HCT116 (cell line): Measurements from ENCODE around the gene CUX1. TPM values are rescaled to one million over a fixed set of nuclear protein-coding genes. Genes with fewer than 3 reads are reported as not detected.

Experiments
- ATAC-seq: fragments of 200-7000 bp; cut with Tn5 transposase; 2 replicates; pipeline ENCODE4 v1.9.1; 2020; ENCODE audit warnings: mild to moderate bottlenecking, moderate library complexity
- BruUV-seq: library from RNA; stranded (reverse); fragments of 400-500 nt; replicated peaks from 2 replicates; lab custom pipeline; 2021; lab: Mats Ljungman, UMichigan
- CTCF ChIA-PET: fragments of 300-600 bp; sonication (Branson Sonifier 250); formaldehyde crosslinking; loops from one replicate; lab custom pipeline; 2021; ENCODE audit warnings: antibody characterized with exemption; lab: Charles Lee
- POLR2A ChIA-PET: fragments of 300-600, 350-600 bp; sonication (Branson Sonifier 250); formaldehyde crosslinking; loops from one replicate; lab custom pipeline; 2021; ENCODE audit warnings: antibody characterized with exemption; lab: Charles Lee
- RAD21 ChIA-PET, 2 experiments: fragments of 300-600 bp; sonication (Branson Sonifier 250); formaldehyde crosslinking; loops; one replicate each; lab custom pipeline; 2023; ENCODE audit warnings: low total read pairs in 2 of 2; ENCODE audit not compliant: uncharacterized antibody in 2 of 2, unreplicated experiment in 2 of 2, low non-redundant PET in 1 of 2; lab: Charles Lee
- DNase-seq: peaks from one replicate; pipeline ENCODE4 v3.0.0-alpha.2; 2010; ENCODE audit warnings: low read depth, low spot score
- H2AFZ ChIP-seq: fragments of 200-600 bp; shearing (Covaris generic), sonication (generic); 2 replicates; pipeline ENCODE4 v1.6.1; 2017; ENCODE audit warnings: low read depth, mixed run types, mixed read lengths, antibody characterized with exemption, low read length; ENCODE audit not compliant: poor library complexity, severe bottlenecking
- H3K27ac ChIP-seq: 2 replicates; pipeline ENCODE4 v1.5.1; 2012; ENCODE audit warnings: low read depth, low read length
- H3K27me3 ChIP-seq: fragments of 200-600 bp; sonication (generic); 2 replicates; pipeline ENCODE4 v1.6.1; 2016; ENCODE audit warnings: mixed run types, low read length, mixed read lengths; ENCODE audit not compliant: insufficient read depth
- H3K36me3 ChIP-seq, 2 experiments: fragments of 200-500 bp in 1 of 2; fragments of 200-600 bp in 1 of 2; sonication (Bioruptor generic) in 1 of 2; sonication (generic) in 1 of 2; 2 replicates each; pipeline versions ENCODE4 v1.5.1 to v1.6.1; 2014 to 2016; ENCODE audit warnings: low read length in 2 of 2, inconsistent platforms in 1 of 2, mixed read lengths in 1 of 2, mixed run types in 1 of 2; ENCODE audit not compliant: insufficient read depth in 2 of 2, control insufficient read depth in 1 of 2
- H3K4me1 ChIP-seq, 2 experiments: fragments of 200-600 bp in 1 of 2; sonication (generic) in 1 of 2; 2 replicates each; pipeline versions ENCODE4 v1.5.1 to v1.6.1; 2012 to 2017; ENCODE audit warnings: low read length in 2 of 2, inconsistent platforms in 1 of 2, mild to moderate bottlenecking in 1 of 2, mixed read lengths in 1 of 2, mixed run types in 1 of 2, moderate library complexity in 1 of 2; ENCODE audit not compliant: insufficient read depth in 2 of 2, control insufficient read depth in 1 of 2
- H3K4me2 ChIP-seq: fragments of 200-600 bp; sonication (generic); 2 replicates; pipeline ENCODE4 v1.6.1; 2017; ENCODE audit warnings: mixed run types, low read length, mixed read lengths
- H3K4me3 ChIP-seq, 2 experiments: fragments of 200-600 bp in 1 of 2; sonication (generic) in 1 of 2; replicated peaks in 1 of 2; 2 replicates each; pipeline ENCODE4 v1.5.1; 2011 to 2016; ENCODE audit warnings: low read length in 2 of 2, control low read depth in 1 of 2, low read depth in 1 of 2, mild to moderate bottlenecking in 1 of 2, mixed read lengths in 1 of 2, mixed run types in 1 of 2
- H3K79me2 ChIP-seq: fragments of 200-600 bp; sonication (generic); 2 replicates; pipeline ENCODE4 v1.6.1; 2017; ENCODE audit warnings: mild to moderate bottlenecking, mixed run types, low read length, moderate library complexity, mixed read lengths; ENCODE audit not compliant: insufficient read depth
- H3K9ac ChIP-seq: fragments of 200-600 bp; sonication (generic); 2 replicates; pipeline ENCODE4 v1.6.1; 2016; ENCODE audit warnings: low read length, mixed read lengths
- H3K9me2 ChIP-seq: fragments of 200-600 bp; sonication (generic), shearing (Covaris generic); 2 replicates; pipeline ENCODE4 v1.6.1; 2017; ENCODE audit warnings: mixed run types, mild to moderate bottlenecking, moderate library complexity; ENCODE audit not compliant: insufficient read depth
- H3K9me3 ChIP-seq, 2 experiments: fragments of 200-500 bp in 1 of 2; fragments of 200-600 bp in 1 of 2; sonication (Bioruptor generic) in 1 of 2; sonication (generic) in 1 of 2; 2 replicates each; pipeline ENCODE4 v1.6.1; 2014 to 2017; ENCODE audit warnings: low read length in 2 of 2, mixed read lengths in 2 of 2, inconsistent platforms in 1 of 2, low read depth in 1 of 2, mild to moderate bottlenecking in 1 of 2, mixed run types in 1 of 2, moderate library complexity in 1 of 2; ENCODE audit not compliant: control insufficient read depth in 1 of 2, insufficient read depth in 1 of 2
- H4K20me1 ChIP-seq: fragments of 200-600 bp; sonication (generic), shearing (Covaris generic); 2 replicates; pipeline ENCODE4 v1.6.1; 2017; ENCODE audit warnings: mixed run types, mild to moderate bottlenecking, moderate library complexity; ENCODE audit not compliant: insufficient read depth
- CBX3 ChIP-seq: IDR thresholded peaks from 2 replicates; pipeline ENCODE4 v1.6.1; 2012; ENCODE audit warnings: low read depth
- CTCF ChIP-seq, 3 experiments: fragments of 200-600 bp in 1 of 3; sonication (generic) in 1 of 3; IDR thresholded peaks in 2 of 3; conservative IDR thresholded peaks in 1 of 3; 2 replicates each; pipeline ENCODE4 v1.5.1; 2012 to 2017; ENCODE audit warnings: low read depth in 2 of 3, low read length in 2 of 3, antibody characterized with exemption in 1 of 3, borderline replicate concordance in 1 of 3, control low read depth in 1 of 3, mild to moderate bottlenecking in 1 of 3, mixed read lengths in 1 of 3, mixed run types in 1 of 3, moderate library complexity in 1 of 3; ENCODE audit not compliant: insufficient read depth in 1 of 3
- ELF1 ChIP-seq: IDR thresholded peaks from 2 replicates; pipeline ENCODE4 v1.6.1; 2012; ENCODE audit warnings: low read depth, borderline replicate concordance
- EZH2 ChIP-seq: fragments of 200-600 bp; sonication (generic); IDR thresholded peaks from 2 replicates; pipeline ENCODE4 v1.6.1; 2017; ENCODE audit warnings: antibody characterized with exemption, mixed run types
- EZH2phosphoT487 ChIP-seq: fragments of 200-600 bp; IDR thresholded peaks from 2 replicates; pipeline ENCODE4 v1.6.1; 2018; ENCODE audit warnings: antibody characterized with exemption, borderline replicate concordance
- MAX ChIP-seq: IDR thresholded peaks from 2 replicates; pipeline ENCODE4 v1.6.1; 2012
- RAD21 ChIP-seq: IDR thresholded peaks from 2 replicates; pipeline ENCODE4 v1.6.1; 2012; ENCODE audit warnings: low read depth, mild to moderate bottlenecking
- SIN3A ChIP-seq: IDR thresholded peaks from 2 replicates; pipeline ENCODE4 v1.6.1; 2012; ENCODE audit warnings: low read depth
- intact Hi-C: fragments of 100-400 bp; cut with micrococcal nuclease; formaldehyde crosslinking; loops from 2 replicates; pipeline ENCODE4 v1.10.0; 2022
- total RNA-seq: library from RNA; stranded (reverse); gene quantifications from one replicate; pipeline ENCODE4 v1.2.1, GENCODE V29; 2021; ENCODE audit not compliant: unreplicated experiment

Gene CUX1
- total RNA-seq, 1 experiment from 2014 or later = 68.9 TPM

GRCh38 chr7:101950450-101951119 is 133.2 kb downstream of the CUX1 start:
- ChIA-PET RAD21 (no interaction called here), CTCF (no interaction called here), POLR2A (no interaction called here)
- H3K27ac ChIP-seq = peak overlapping the region; percentile 97
- intact Hi-C loops = no loop called here
- ATAC-seq (no peak), DNase-seq (peak; percentile 21)
- H3K9ac ChIP-seq = no peak overlapping the region
- peaks cover 63 to 92% of the 10 kb centered on the region in 2 experiments for H3K4me1 ChIP-seq
- no peaks in the 10 kb centered on the region for H3K27me3 ChIP-seq
- H3K4me2 ChIP-seq = no peak overlapping the region
- H4K20me1 ChIP-seq = no peaks in the 10 kb centered on the region
- peaks cover 54% of the 10 kb centered on the region for H3K79me2 ChIP-seq
- no peak overlapping the region for H2AFZ ChIP-seq
- no TSS peak for BruUV-seq
- H3K9me2 ChIP-seq = no peaks in the 10 kb centered on the region
- no peaks in the 10 kb centered on the region for H3K9me3 ChIP-seq
- peak in 1 of 3 experiments; percentile 27; a peak in 1 of 6 replicates for TF ChIP-seq CTCF (IDR thresholded peaks at IDR 0.05 in 2 of 3, conservative IDR thresholded peaks at IDR 0.05 in 1 of 3; ENCODE audit: borderline replicate concordance in 1 of 3, insufficient read depth in 1 of 3, low read depth in 2 of 3, low read length in 2 of 3)
- TF ChIP-seq CBX3 = no peak
- peak; percentile 23; the same call in 1 of the 2 replicates for TF ChIP-seq RAD21
- no peaks in the 10 kb centered on the region for H3K36me3 ChIP-seq
- H3K4me3 ChIP-seq = no peak overlapping the region

GRCh38 chr7:101951757-101952156 is 134.3 kb downstream of the CUX1 start:
- H3K36me3 ChIP-seq = no peaks in the 10 kb centered on the region

More at GRCh38 chr7:101951757-101952156, 134.3 kb downstream of the CUX1 start:
- Histone ChIP-seq H3K9me2 (no peaks in the 10 kb centered on the region), H3K9me3 (no peaks in the 10 kb centered on the region), H3K4me1 (peaks cover 63 to 91% of the 10 kb centered on the region in 2 experiments), H3K4me3 (no peak overlapping the region), H3K9ac (no peak overlapping the region), H3K79me2 (peaks cover 51% of the 10 kb centered on the region), H3K27ac (peak overlapping the region; percentile 97), H3K4me2 (peak overlapping the region; percentile 82; the same call in 1 of the 2 replicates), H2AFZ (no peak overlapping the region), H4K20me1 (no peaks in the 10 kb centered on the region), H3K27me3 (no peaks in the 10 kb centered on the region)
- intact Hi-C loops = no loop called here
- ATAC-seq (no peak), DNase-seq (no peak)
- CTCF ChIA-PET = no interaction called here
- no TSS peak for BruUV-seq
- POLR2A ChIA-PET = interaction anchor here (0.7 kb wide), 1 partner anchor 48 kb away, joined by 3 read pairs; no protein-coding TSS in a partner anchor
- RAD21 ChIA-PET = interaction anchor here in 1 of 2 experiments (1.5 kb wide), 1 partner anchor 95 kb away, joined by 3 read pairs; no protein-coding TSS in a partner anchor
- no peak for TF ChIP-seq SIN3A
- TF ChIP-seq EZH2phosphoT487 = no peak
- no peak for TF ChIP-seq CBX3
- TF ChIP-seq MAX = no peak
- no peak for TF ChIP-seq EZH2
- no peak for TF ChIP-seq ELF1
